HEK293T (cell line): ENCODE data around the gene NPY4R.

Experiments used
- ARNT ChIP-seq: fragments of 450-650 bp; IDR thresholded peaks from 2 replicates; pipeline ENCODE4 v1.6.1; 2017; ENCODE audit warnings: mild to moderate bottlenecking
- BHLHE40 ChIP-seq: fragments of 450-650 bp; IDR thresholded peaks from 2 replicates; pipeline ENCODE4 v1.6.1; 2016; ENCODE audit warnings: mild to moderate bottlenecking, moderate library complexity, borderline replicate concordance
- ELF4 ChIP-seq: fragments of 450-650 bp; IDR thresholded peaks from 2 replicates; pipeline ENCODE4 v1.6.1; 2017; ENCODE audit warnings: antibody characterized with exemption
- FOXA1 ChIP-seq: fragments of 450-650 bp; IDR thresholded peaks from 2 replicates; pipeline ENCODE4 v1.6.1; 2016; ENCODE audit warnings: mild to moderate bottlenecking
- FOXK2 ChIP-seq: fragments of 450-650 bp; IDR thresholded peaks from 2 replicates; pipeline ENCODE4 v1.6.1; 2016; ENCODE audit warnings: mild to moderate bottlenecking
- FOXM1 ChIP-seq: fragments of 450-650 bp; IDR thresholded peaks from 2 replicates; pipeline ENCODE4 v1.6.1; 2017; ENCODE audit warnings: mild to moderate bottlenecking, borderline replicate concordance
- NFRKB ChIP-seq: fragments of 450-650 bp; IDR thresholded peaks from 2 replicates; pipeline ENCODE4 v1.6.1; 2016; ENCODE audit warnings: mild to moderate bottlenecking, moderate library complexity
- SUZ12 ChIP-seq: fragments of 450-650 bp; IDR thresholded peaks from 2 replicates; pipeline ENCODE4 v1.6.1; 2016; ENCODE audit warnings: mild to moderate bottlenecking
- TARDBP ChIP-seq: fragments of 450-650 bp; IDR thresholded peaks from 2 replicates; pipeline ENCODE4 v1.6.1; 2016
- TF ChIP-seq, protein P1 (sequence below): fragments of 450-650 bp; IDR thresholded peaks from 2 replicates; pipeline ENCODE4 v1.6.1; 2016

DNA sequence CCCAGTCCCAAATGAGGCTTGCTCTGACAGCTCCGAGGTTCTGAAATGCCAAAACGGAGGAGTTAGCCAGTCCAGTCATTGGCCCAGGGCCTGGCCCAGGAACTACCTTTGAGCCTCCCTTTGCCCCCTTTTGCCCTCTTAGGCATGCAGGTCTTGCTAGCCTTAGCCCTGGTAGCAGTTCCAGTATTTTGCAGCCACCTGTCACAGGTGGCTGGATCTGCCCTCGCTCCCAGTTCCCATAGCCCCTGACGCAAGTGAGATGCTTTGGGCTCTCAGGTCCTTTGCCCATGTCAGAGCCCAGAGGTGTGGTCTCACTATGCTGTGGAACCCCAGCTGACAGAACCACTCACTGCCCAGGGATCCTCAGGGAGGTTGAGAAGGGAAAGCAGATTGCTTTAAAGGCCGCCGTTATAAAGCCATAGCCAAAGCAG lies 48.7 kb upstream of the NPY4R start:
- TF ChIP-seq ARNT (no peak), SUZ12 (no peak), FOXA1 (no peak), NFRKB (no peak), TARDBP (no peak), ELF4 (no peak), BHLHE40 (no peak), FOXM1 (no peak), FOXK2 (no peak)
- TF ChIP-seq, protein P1, sequence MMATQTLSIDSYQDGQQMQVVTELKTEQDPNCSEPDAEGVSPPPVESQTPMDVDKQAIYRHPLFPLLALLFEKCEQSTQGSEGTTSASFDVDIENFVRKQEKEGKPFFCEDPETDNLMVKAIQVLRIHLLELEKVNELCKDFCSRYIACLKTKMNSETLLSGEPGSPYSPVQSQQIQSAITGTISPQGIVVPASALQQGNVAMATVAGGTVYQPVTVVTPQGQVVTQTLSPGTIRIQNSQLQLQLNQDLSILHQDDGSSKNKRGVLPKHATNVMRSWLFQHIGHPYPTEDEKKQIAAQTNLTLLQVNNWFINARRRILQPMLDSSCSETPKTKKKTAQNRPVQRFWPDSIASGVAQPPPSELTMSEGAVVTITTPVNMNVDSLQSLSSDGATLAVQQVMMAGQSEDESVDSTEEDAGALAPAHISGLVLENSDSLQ = no peak
